AG08396 (cell line): ENCODE results near the gene TBC1D1.
A peak's percentile ranks its signal among the peaks of the same experiment; 100 is the strongest.

ENCODE experiments used
- DNase-seq: peaks from one replicate; pipeline ENCODE4 v3.0.0; 2012; ENCODE audit warnings: low spot score, mixed read lengths

TBC1D1 gene

DNA sequence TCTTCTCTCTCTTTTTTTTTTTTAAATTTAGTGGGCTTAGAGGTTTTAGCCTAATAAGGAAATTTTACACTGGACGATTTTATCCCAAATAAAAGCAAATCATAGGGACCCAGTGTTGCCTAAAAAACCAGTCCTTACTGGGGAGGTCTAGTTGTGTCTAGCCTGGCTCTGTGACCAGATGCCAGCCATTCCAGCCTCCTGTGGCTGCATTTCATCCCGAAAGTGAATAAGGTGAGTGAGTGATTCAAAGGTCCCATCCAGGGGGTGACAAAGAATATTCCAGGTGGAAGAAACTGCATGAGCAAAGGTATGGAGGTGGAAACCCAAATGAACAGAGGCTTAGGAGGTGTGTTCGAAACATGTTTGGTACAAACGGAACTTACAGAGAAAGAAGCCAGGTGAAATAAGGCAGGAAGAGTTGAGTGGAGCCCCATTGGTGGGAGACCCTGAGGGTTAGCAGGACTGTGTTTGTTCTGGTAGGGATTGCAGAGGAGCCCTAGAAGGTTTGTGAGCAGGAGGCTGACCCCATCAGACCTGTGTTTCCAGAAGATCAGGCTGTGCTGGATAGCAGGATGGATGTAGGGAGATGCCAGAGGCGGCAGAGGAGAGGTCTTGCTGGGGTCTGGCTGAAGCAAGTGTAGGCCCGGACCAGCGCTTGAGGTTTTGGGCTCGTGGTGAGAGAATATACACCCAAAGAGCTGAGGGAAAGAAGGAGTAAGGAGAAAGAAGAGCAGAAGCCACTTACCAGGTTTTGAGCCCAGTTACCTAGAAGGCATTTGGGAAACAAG is 100.9 kb downstream of the TBC1D1 start:
- no peak for DNase-seq

- no peak for DNase-seq
Observed at GRCh38 chr4:37993806-37994205, 102.9 kb downstream of the TBC1D1 start.

DNA sequence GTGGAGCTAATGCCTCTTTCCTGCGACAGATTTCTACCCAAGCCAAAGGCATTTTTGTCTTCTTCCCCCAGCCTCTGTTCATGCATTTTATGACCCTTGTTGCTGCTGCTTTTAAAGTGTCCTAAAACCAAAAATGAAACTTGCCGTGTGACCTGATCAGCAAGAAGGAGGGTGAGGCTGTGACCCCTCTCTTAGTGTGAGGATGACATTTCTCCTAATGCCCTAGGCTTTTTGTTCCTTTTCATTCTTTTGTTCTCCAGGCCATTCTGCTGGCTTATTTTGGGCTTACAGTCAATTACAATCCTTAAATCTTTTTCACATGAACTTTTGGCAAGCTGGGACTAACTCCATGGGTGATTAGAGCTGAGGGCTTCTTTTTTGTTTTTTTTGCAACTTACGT is 103.7 kb downstream of the TBC1D1 start:
- DNase-seq = no peak

DNA sequence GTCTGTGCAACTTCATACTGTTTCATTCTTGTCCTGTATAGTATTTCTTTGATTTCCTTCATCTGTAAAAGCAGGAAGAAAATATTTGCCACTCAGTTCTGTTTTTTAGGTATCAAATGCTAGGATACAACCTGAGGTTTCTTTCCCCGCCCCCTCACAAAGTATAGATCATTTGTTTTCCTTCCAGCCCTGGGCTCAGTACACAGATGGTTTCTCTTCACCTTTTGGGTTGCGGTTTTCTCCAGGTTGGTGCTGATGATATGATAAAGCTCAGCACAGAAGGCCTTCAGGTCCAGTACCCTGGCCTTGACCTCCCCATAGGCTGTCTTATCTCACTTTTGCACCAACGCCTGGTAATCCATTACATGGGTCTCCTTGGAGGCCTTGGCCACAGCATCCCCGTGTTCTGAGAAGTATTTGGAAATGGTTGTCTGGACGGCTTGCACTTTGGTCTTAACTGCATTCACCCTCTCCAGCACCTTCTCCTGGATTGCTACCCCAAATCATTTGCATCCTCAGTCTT is 104.5 kb downstream of the TBC1D1 start:
- DNase-seq = no peak

DNA sequence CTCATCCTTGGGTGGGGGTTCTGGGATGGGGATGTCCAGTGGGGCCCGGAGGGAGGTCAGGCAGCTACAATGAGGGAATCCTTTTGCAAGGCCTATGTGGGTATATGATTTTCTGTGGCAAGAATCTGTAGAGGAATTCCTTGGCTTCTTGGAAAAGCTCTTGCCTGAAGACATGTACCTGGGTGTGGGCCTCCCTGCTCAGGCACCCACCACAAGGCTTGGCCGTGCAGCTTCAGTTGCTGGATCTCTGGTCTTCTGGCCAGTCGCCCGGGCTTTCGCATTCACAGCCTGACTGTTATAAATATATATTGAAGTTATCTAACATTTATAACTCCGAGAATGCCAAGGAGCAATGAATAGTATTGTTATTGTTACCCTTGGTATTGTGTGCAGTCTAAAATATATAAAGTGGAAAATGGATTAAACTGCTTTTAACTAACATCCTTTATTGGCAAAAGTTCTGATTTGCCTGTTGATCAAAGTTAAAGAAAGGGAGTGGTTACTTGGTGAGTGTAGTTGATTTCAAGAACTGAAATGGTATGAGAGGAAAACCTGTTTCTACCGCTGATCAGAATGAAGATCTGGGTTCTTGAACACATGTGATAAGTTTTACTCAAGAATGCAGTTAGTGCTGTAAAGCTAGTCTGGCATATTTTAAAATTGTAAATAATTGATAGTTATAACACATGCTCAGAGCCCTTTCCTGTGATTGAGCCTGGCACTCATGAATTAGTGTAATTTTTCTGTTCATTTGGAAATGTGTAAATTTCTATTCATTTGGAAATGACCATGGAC is 105.3 kb downstream of the TBC1D1 start:
- DNase-seq = no peak

- DNase-seq = no peak
Observed at GRCh38 chr4:37998226-37998625, 107.3 kb downstream of the TBC1D1 start.

- no peak for DNase-seq
Observed at GRCh38 chr4:37999000-37999716, 108.3 kb downstream of the TBC1D1 start.

GRCh38 chr4:37999965-38000364 is 109.1 kb downstream of the TBC1D1 start:
- no peak for DNase-seq

- no peak for DNase-seq
Observed at GRCh38 chr4:38001927-38002326, 111.0 kb downstream of the TBC1D1 start.

DNA sequence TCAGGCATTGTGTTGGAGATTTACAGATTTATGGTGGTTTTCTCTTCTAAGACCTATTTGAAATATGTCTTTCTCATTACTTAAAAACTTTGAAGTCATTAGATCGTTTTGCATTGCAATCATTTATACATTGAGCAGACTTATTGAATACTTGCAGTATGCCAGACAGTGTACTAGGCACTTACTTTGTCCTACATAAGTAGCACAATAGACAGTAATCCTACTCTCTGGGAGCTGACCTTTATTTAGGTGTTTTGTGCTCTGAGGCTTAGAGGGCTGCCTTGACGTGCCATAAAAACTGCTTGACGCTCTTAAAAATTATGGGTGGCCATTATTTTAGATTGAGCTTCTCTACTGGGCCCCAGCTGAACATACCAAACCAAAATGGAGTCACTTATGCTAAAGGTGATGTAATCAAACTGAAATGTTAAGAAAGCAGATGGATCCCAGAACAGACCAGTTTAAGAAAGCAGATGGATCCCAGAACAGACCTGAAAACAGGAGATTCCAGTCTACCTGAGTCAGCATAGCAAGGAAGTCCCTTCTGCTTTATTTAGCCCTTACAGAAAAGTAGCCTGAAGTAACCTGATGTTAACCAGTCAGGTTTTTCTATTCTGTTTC is 111.7 kb downstream of the TBC1D1 start:
- DNase-seq = no peak

DNA sequence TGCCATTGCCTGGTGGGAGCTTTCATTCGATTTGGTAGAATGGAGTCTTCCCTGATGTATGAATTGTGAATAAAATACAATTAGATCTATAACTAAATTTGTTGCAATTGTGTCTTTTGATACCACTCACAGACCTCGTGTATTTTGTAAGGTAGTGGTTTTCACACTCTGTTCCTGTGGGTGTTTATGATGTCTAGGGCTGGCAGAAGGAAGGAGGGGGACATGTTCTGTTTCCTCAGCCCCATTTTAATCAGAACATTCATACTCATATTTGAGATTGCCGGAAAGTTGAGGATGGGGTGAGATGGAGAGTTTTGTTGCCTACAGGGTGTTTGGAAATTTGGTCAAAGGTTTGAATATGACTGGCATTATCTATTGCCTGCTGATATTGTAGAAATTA is 112.2 kb downstream of the TBC1D1 start:
- DNase-seq = no peak

- DNase-seq = no peak
Observed at GRCh38 chr4:38003628-38004027, 112.7 kb downstream of the TBC1D1 start.

DNA sequence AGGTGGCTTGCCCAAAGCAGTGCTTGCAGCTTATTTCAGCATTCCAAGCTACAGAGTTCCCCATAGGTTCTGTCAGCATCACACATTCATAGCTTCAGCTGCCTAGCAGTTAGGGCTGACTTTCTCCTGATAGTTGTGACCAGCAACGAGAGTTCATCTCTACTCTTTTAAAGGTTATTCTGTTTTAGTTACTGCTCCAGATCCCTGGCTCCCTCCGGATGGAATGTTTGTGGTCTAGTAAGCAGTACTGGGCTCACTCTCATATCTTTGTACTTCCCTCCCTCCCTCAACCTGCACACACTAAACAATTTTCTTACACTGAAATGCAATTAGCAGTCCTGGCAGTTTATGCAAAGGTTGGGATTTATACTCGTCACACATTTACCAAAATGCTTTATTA is 113.2 kb downstream of the TBC1D1 start:
- DNase-seq = peak; percentile 18

- no peak for DNase-seq
Observed at GRCh38 chr4:38004887-38005286, 114.0 kb downstream of the TBC1D1 start.

GRCh38 chr4:38005637-38006036 is 114.8 kb downstream of the TBC1D1 start:
- no peak for DNase-seq

GRCh38 chr4:38007645-38008044 is 116.8 kb downstream of the TBC1D1 start:
- no peak for DNase-seq

GRCh38 chr4:38008571-38009021 is 117.7 kb downstream of the TBC1D1 start:
- DNase-seq = no peak

DNA sequence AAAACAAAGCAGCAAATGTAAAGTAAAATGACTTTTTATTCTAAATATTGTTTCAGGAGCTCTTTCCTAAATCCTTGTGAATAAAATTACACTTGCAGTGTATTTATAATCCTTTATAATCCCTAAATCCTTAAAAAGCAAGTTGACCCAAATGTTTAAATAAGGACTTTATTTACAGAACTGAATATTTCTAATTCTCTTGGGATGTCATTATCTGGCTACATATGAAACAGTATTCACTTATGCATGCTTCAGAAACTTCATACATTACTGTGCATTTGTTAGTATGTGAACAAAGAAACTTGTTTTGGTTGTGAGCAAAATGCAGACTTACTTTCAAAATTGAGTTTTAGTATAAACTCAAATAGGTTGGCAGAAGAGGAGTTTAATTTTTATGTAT is 118.5 kb downstream of the TBC1D1 start:
- no peak for DNase-seq

- DNase-seq = no peak
Observed at GRCh38 chr4:38009949-38010348, 119.1 kb downstream of the TBC1D1 start.

GRCh38 chr4:38011511-38012162 is 120.8 kb downstream of the TBC1D1 start:
- no peak for DNase-seq
